Endothelial cell of umbilical vein (primary cell): Measurements from ENCODE around the gene MT3. TPM values are rescaled to one million over a fixed set of nuclear protein-coding genes. Genes with fewer than 3 reads are reported as not detected.
A peak's percentile ranks its signal among the peaks of the same experiment; 100 is the strongest.

ENCODE experiments used
- BruUV-seq: library from RNA; stranded (reverse); fragments of 400-500 nt; replicated peaks from 2 replicates; lab custom pipeline; 2021; lab: Mats Ljungman, UMichigan
- CTCF ChIA-PET: fragments of 300-600, 350-600 bp; sonication (Branson Sonifier 250); formaldehyde crosslinking; loops from one replicate; lab custom pipeline; 2021; ENCODE audit warnings: antibody characterized with exemption, inconsistent platforms; lab: Charles Lee
- POLR2A ChIA-PET: fragments of 300-600, 350-600 bp; sonication (Branson Sonifier 250); formaldehyde crosslinking; loops from one replicate; lab custom pipeline; 2021; ENCODE audit warnings: antibody characterized with exemption, inconsistent platforms; lab: Charles Lee
- DNase-seq: peaks from one replicate; pipeline ENCODE4 v3.0.0-alpha.2; 2011; ENCODE audit warnings: low read depth, low spot score
- FAIRE-seq: peaks from 2 replicates; lab custom pipeline; 2011; peaks lifted over from hg19 to GRCh38; lab: Jason Lieb, UNC
- H2AFZ ChIP-seq: 2 replicates; pipeline ENCODE4 v1.6.0; 2012; ENCODE audit warnings: low read depth, low read length, control low read depth, inconsistent platforms
- H3K27ac ChIP-seq: 2 replicates; pipeline ENCODE4 v1.5.1; 2011; ENCODE audit warnings: low read depth, mild to moderate bottlenecking, control low read depth, low read length, moderate library complexity; ENCODE audit not compliant: insufficient read depth
- H3K27me3 ChIP-seq, 2 experiments: 2 replicates each; pipeline versions ENCODE4 v1.6.0 to v1.6.1; 2011; ENCODE audit warnings: low read length in 2 of 2, mixed read lengths in 1 of 2; ENCODE audit not compliant: control insufficient read depth in 2 of 2, insufficient read depth in 2 of 2
- H3K36me3 ChIP-seq, 2 experiments: 2 replicates in 1 of 2; 3 replicates in 1 of 2; pipeline ENCODE4 v1.5.1; 2011; ENCODE audit warnings: low read length in 2 of 2, mild to moderate bottlenecking in 1 of 2, moderate library complexity in 1 of 2; ENCODE audit not compliant: control insufficient read depth in 2 of 2, insufficient read depth in 2 of 2; ENCODE audit errors: extremely low read depth in 1 of 2
- H3K4me1 ChIP-seq: 3 replicates; pipeline ENCODE4 v1.5.1; 2011; ENCODE audit warnings: mild to moderate bottlenecking, low read length; ENCODE audit not compliant: control insufficient read depth, insufficient read depth; ENCODE audit errors: extremely low read depth
- H3K4me2 ChIP-seq: 2 replicates; pipeline ENCODE4 v1.6.1; 2011; ENCODE audit warnings: low read length, control low read depth, mixed read lengths; ENCODE audit not compliant: insufficient read depth
- H3K4me3 ChIP-seq, 3 experiments: fragments of 200-600 bp in 1 of 3; sonication (generic), shearing (Covaris generic) in 1 of 3; replicated peaks in 1 of 3; 2 replicates each; pipeline ENCODE4 v1.5.1; 2011 to 2016; ENCODE audit warnings: control low read depth in 3 of 3, low read length in 3 of 3, mild to moderate bottlenecking in 2 of 3, inconsistent platforms in 1 of 3, low read depth in 1 of 3, moderate library complexity in 1 of 3; ENCODE audit not compliant: insufficient read depth in 1 of 3
- H3K79me2 ChIP-seq: 2 replicates; pipeline ENCODE4 v1.6.0; 2012; ENCODE audit warnings: low read length, inconsistent platforms; ENCODE audit not compliant: control insufficient read depth, insufficient read depth
- H3K9ac ChIP-seq: replicated peaks from 2 replicates; pipeline ENCODE3; 2011; ENCODE audit warnings: low read length, control low read depth; ENCODE audit not compliant: insufficient read depth; ENCODE audit errors: extremely low read depth
- H3K9me1 ChIP-seq: replicated peaks from 3 replicates; pipeline ENCODE4 v1.6.0; 2011; ENCODE audit warnings: mild to moderate bottlenecking, low read length; ENCODE audit not compliant: control insufficient read depth, insufficient read depth; ENCODE audit errors: extremely low read depth
- H3K9me3 ChIP-seq: replicated peaks from 2 replicates; pipeline ENCODE4 v1.5.1; 2012; ENCODE audit warnings: low read length, inconsistent platforms; ENCODE audit not compliant: control insufficient read depth, insufficient read depth
- H4K20me1 ChIP-seq: replicated peaks from 2 replicates; pipeline ENCODE3; 2011; ENCODE audit warnings: mild to moderate bottlenecking, low read length; ENCODE audit not compliant: control insufficient read depth, insufficient read depth; ENCODE audit errors: extremely low read depth
- EZH2 ChIP-seq: IDR thresholded peaks from 2 replicates; pipeline ENCODE4 v1.6.1; 2012; ENCODE audit warnings: borderline replicate concordance, low read depth, mild to moderate bottlenecking, moderate library complexity, low read length, inconsistent platforms; ENCODE audit not compliant: severe bottlenecking
- FOS ChIP-seq: IDR thresholded peaks from 2 replicates; pipeline ENCODE4 v1.6.1; 2011; ENCODE audit warnings: mild to moderate bottlenecking, low read length, moderate library complexity, borderline replicate concordance; ENCODE audit not compliant: insufficient read depth
- GATA2 ChIP-seq: IDR thresholded peaks from 2 replicates; pipeline ENCODE4 v1.7.0; 2011; ENCODE audit warnings: low read depth, mild to moderate bottlenecking, moderate library complexity, mixed read lengths, low read length; ENCODE audit not compliant: insufficient read length, insufficient read depth
- JUN ChIP-seq: IDR thresholded peaks from 2 replicates; pipeline ENCODE4 v1.6.1; 2011; ENCODE audit warnings: borderline replicate concordance, low read depth; ENCODE audit not compliant: insufficient read length, insufficient read depth
- MYC ChIP-seq: IDR thresholded peaks from one replicate; pipeline ENCODE4 v1.6.1; 2011; ENCODE audit warnings: mild to moderate bottlenecking, low read depth, low read length
- POLR2A ChIP-seq: IDR thresholded peaks from 2 replicates; pipeline ENCODE4 v1.6.1; 2012; ENCODE audit warnings: low read depth, mild to moderate bottlenecking, control low read depth, low read length
- POLR2AphosphoS5 ChIP-seq: IDR thresholded peaks from 2 replicates; pipeline ENCODE4 v1.6.1; 2012; ENCODE audit warnings: low read depth, mild to moderate bottlenecking, control low read depth, low read length, moderate library complexity; ENCODE audit not compliant: insufficient read depth
- dilution Hi-C: fragments of 300-500 bp; cut with MboI; formaldehyde crosslinking; loops from one replicate; pipeline ENCODE4 v1.15.0; 2019; ENCODE audit warnings: low sequenced_read_pairs; ENCODE audit not compliant: extremely low pct_ligation_motif_present
- intact Hi-C: fragments of 100-400 bp; cut with micrococcal nuclease; formaldehyde crosslinking; loops from one replicate; pipeline ENCODE4 v1.10.0; 2022
- polyA plus RNA-seq, 4 experiments: library from polyadenylated mRNA; depleted of rRNA in 3 of 4; stranded (reverse) in 3 of 4; unstranded in 1 of 4; fragments of >200 nt; gene quantifications; 2 replicates each; pipeline versions ENCODE4 v1.2.1 to v1.2.3, GENCODE V29; 2011 to 2012; ENCODE audit warnings: missing spikeins in 1 of 4
- total RNA-seq: library from RNA; stranded (reverse); gene quantifications from 2 replicates; pipeline ENCODE4 v1.2.3, GENCODE V29; 2021
- TF ChIP-seq, protein P1 (sequence below), 2 donors: IDR thresholded peaks; 1 replicate in 1 of 2; 2 replicates in 1 of 2; pipeline ENCODE4 v1.5.1; 2011; ENCODE audit warnings: low read length in 2 of 2, mild to moderate bottlenecking in 2 of 2, moderate library complexity in 2 of 2, control low read depth in 1 of 2, inconsistent platforms in 1 of 2, low read depth in 1 of 2; ENCODE audit not compliant: insufficient read depth in 1 of 2; ENCODE audit errors: extremely low read depth in 1 of 2
- TF ChIP-seq, protein P2 (sequence below): IDR thresholded peaks from 2 replicates; pipeline ENCODE4 v1.6.1; 2011; ENCODE audit not compliant: insufficient read depth, insufficient read length

Gene MT3
- total and polyA plus RNA-seq, 2 donors (not counting 3 experiments of a cell fraction or from before 2014, with no cell fraction given): not detected

DNA sequence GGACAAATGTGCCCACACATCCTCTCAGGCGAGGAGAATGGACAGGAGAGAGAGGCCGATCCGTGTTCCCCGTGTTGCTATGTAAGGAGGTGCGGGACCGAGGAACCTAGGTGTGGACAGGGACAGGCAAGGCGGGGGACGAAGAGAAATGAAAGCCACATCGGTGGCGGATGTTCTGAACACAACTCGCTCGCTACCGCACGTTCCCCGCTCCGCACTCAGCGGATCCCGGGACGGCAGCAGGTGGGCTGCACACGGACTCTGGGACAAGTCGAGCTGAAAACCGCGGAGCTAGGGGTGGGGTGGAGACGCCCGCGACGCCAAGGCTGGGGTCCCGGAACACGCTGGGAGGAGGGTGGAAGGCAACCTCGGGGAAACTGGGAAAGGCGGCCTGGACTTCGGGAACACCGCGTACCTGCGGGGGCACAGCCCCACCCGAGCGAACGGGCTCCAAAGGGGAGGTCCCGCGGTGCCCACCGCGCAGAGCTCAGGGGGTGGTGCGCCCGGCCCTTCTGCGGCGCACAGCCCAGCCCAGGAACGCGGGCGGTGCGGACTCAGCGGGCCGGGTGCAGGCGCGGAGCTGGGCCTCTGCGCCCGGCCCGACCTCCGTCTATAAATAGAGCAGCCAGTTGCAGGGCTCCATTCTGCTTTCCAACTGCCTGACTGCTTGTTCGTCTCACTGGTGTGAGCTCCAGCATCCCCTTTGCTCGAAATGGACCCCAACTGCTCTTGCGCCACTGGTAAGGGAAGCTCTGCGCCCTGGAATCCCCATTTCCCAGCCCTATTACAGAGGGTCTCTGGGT is 36.0 kb downstream of the MT3 start, which contains the start of gene MT1E:
MT1E (plus strand) TSS at position 642 of the 803 bp plus-strand sequence; CDS start at position 713, 71 bp downstream.
- H3K4me1 ChIP-seq: peaks cover 12% of the 10 kb centered on the region
- dilution Hi-C loops (no loop called here), intact Hi-C loops (loop anchor here (1.0 kb wide), 2 partner anchors 9 to 18 kb away; no protein-coding TSS in a partner anchor)
- peak within 1 kb of the TSS; percentile 61 for H3K27ac ChIP-seq
- H2AFZ ChIP-seq: peak within 1 kb of the TSS; percentile 90
- peak; percentile 99 for TF ChIP-seq POLR2A
- TF ChIP-seq POLR2AphosphoS5: peak; percentile 100
- TF ChIP-seq MYC: no peak
- no peak for TF ChIP-seq GATA2
- peak within 1 kb of the TSS; percentile 21 to 74 (median 64) for H3K4me3 ChIP-seq
- FAIRE-seq (peak; percentile 81), DNase-seq (peak; percentile 54)
- ChIA-PET POLR2A (interaction anchor here (0.6 to 3.3 kb wide), 13 partner anchors 8 to 1079 kb away, joined by 3 to 51 read pairs (median 5); partner anchors contain the start of genes MT1X and MT2A), CTCF (interaction anchor here (0.9 to 2.5 kb wide), 7 partner anchors 13 to 76 kb away, joined by 3 to 11 read pairs (median 4); partner anchors contain the start of gene MT2A)
- H3K9me3 ChIP-seq: no peaks in the 10 kb centered on the region
- H3K27me3 ChIP-seq: no peaks in the 10 kb centered on the region
- H3K9ac ChIP-seq: peak within 1 kb of the TSS; percentile 68
- H4K20me1 ChIP-seq: no peaks in the 10 kb centered on the region
- H3K9me1 ChIP-seq: no peaks in the 10 kb centered on the region
- H3K79me2 ChIP-seq: peaks cover 12% of the 10 kb centered on the region
- H3K4me2 ChIP-seq: peak within 1 kb of the TSS; percentile 75
- BruUV-seq: no TSS peak
- H3K36me3 ChIP-seq: no peaks in the 10 kb centered on the region

DNA sequence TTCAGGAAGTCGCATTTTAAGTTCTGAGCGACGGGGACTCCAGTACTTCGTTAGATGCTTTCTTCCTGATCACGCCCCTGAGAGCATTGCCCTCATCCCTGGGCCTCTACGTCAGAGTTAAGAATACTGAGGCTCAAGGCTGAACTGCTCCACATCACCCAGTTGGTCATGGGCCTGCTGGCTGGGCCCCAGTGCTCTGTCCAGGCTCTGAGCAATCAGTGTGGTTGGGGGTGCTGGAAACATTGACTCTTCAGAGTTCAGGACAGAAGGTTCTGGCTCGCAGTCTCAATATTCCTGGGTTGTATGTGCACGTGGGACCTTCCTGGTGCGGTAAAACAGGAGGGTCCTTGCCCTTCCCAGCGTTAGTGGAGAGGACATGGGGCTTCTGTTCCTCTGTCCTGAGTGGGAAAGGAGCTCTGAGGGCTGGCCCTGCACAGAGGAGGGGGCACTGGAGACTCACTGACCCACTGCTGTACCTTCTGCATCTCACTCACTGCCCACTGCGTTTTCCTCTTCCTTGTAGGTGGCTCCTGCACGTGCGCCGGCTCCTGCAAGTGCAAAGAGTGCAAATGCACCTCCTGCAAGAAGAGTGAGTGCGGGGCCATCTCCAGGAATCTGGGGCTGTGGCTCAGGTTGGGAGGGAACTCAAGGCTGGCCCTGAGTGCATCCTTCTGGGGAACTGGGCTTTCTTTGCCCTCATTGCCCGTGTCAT is 36.8 kb downstream of the MT3 start:
- Histone ChIP-seq H4K20me1 (no peaks in the 10 kb centered on the region), H3K27ac (peak overlapping the region; percentile 61), H3K9me1 (no peaks in the 10 kb centered on the region), H3K79me2 (peaks cover 12% of the 10 kb centered on the region), H3K4me2 (peak overlapping the region; percentile 75), H3K27me3 (no peaks in the 10 kb centered on the region), H2AFZ (peak overlapping the region; percentile 90), H3K4me3 (peak overlapping the region; percentile 21 to 74 (median 64)), H3K36me3 (no peaks in the 10 kb centered on the region), H3K9me3 (no peaks in the 10 kb centered on the region), H3K9ac (peak overlapping the region; percentile 68), H3K4me1 (peaks cover 12% of the 10 kb centered on the region)
- POLR2A ChIA-PET: interaction anchor here (0.6 to 3.3 kb wide), 11 partner anchors 8 to 163 kb away, joined by 3 to 51 read pairs (median 4); partner anchors contain the start of gene MT2A
- dilution Hi-C loops: no loop called here
- CTCF ChIA-PET: interaction anchor here (0.9 to 2.5 kb wide), 11 partner anchors 8 to 75 kb away, joined by 3 to 11 read pairs (median 4); partner anchors contain the start of gene MT2A
- DNase-seq (no peak), FAIRE-seq (no peak)
- intact Hi-C loops: loop anchor here (1.0 kb wide), 2 partner anchors 8 to 19 kb away; no protein-coding TSS in a partner anchor
- no peak for TF ChIP-seq POLR2AphosphoS5
- no peak for TF ChIP-seq GATA2
- TF ChIP-seq MYC: no peak
- TF ChIP-seq JUN: no peak
- TF ChIP-seq, protein P1, sequence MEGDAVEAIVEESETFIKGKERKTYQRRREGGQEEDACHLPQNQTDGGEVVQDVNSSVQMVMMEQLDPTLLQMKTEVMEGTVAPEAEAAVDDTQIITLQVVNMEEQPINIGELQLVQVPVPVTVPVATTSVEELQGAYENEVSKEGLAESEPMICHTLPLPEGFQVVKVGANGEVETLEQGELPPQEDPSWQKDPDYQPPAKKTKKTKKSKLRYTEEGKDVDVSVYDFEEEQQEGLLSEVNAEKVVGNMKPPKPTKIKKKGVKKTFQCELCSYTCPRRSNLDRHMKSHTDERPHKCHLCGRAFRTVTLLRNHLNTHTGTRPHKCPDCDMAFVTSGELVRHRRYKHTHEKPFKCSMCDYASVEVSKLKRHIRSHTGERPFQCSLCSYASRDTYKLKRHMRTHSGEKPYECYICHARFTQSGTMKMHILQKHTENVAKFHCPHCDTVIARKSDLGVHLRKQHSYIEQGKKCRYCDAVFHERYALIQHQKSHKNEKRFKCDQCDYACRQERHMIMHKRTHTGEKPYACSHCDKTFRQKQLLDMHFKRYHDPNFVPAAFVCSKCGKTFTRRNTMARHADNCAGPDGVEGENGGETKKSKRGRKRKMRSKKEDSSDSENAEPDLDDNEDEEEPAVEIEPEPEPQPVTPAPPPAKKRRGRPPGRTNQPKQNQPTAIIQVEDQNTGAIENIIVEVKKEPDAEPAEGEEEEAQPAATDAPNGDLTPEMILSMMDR (IDR thresholded peaks at IDR 0.05; ENCODE audit: extremely low read depth in 1 of 2, insufficient read depth in 1 of 2, low read depth in 1 of 2, low read length in 2 of 2): no peak
- no peak for TF ChIP-seq POLR2A
- no peak for TF ChIP-seq FOS
- TF ChIP-seq, protein P2, sequence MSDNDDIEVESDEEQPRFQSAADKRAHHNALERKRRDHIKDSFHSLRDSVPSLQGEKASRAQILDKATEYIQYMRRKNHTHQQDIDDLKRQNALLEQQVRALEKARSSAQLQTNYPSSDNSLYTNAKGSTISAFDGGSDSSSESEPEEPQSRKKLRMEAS: no peak
- no peak for TF ChIP-seq EZH2
- BruUV-seq: TSS peak; percentile 94
